Trophoblast cell (in vitro differentiated cells and primary cell): ENCODE results near the gene TMEM134.
A peak's percentile ranks its signal among the peaks of the same experiment; 100 is the strongest.
"Not testable (repeated sequence)": the region's sequence is repeated elsewhere in the genome, so short reads cannot be mapped to it uniquely, and the experiment has no call there.

Source experiments
- DNase-seq, 2 donors: peaks; one replicate each; pipeline ENCODE4 v3.0.0-alpha.2; 2016
- H2AFZ ChIP-seq: 2 replicates; pipeline ENCODE4 v1.6.1; 2013; ENCODE audit warnings: low read length, moderate library complexity, mild to moderate bottlenecking; ENCODE audit not compliant: insufficient read depth, poor library complexity
- H2AK5ac ChIP-seq: 2 replicates; pipeline ENCODE4 v1.6.1; 2013; ENCODE audit warnings: mild to moderate bottlenecking, low read length
- H2BK120ac ChIP-seq: 2 replicates; pipeline ENCODE4 v1.6.1; 2013; ENCODE audit warnings: low read length, mild to moderate bottlenecking, moderate library complexity; ENCODE audit not compliant: insufficient read depth, poor library complexity
- H2BK12ac ChIP-seq: 2 replicates; pipeline ENCODE4 v1.6.1; 2013; ENCODE audit warnings: mild to moderate bottlenecking, low read length, moderate library complexity
- H2BK5ac ChIP-seq: 2 replicates; pipeline ENCODE4 v1.6.1; 2013; ENCODE audit warnings: low read length, low read depth, moderate library complexity, mild to moderate bottlenecking; ENCODE audit not compliant: poor library complexity
- H3K14ac ChIP-seq: 2 replicates; pipeline ENCODE4 v1.6.1; 2013; ENCODE audit warnings: mild to moderate bottlenecking, low read length
- H3K18ac ChIP-seq: 2 replicates; pipeline ENCODE4 v1.6.1; 2013; ENCODE audit warnings: mild to moderate bottlenecking, low read length
- H3K23ac ChIP-seq: 2 replicates; pipeline ENCODE4 v1.6.1; 2013; ENCODE audit warnings: low read length
- H3K27ac ChIP-seq: 2 replicates; pipeline ENCODE4 v1.5.1; 2013; ENCODE audit warnings: low read depth, mild to moderate bottlenecking, inconsistent platforms, low read length, moderate library complexity
- H3K27me3 ChIP-seq: 2 replicates; pipeline ENCODE4 v1.6.1; 2013; ENCODE audit warnings: inconsistent platforms, mild to moderate bottlenecking, low read length, moderate library complexity; ENCODE audit not compliant: insufficient read depth
- H3K36me3 ChIP-seq, 2 experiments: 1 replicate in 1 of 2; 2 replicates in 1 of 2; pipeline ENCODE4 v1.6.1; 2013; ENCODE audit warnings: low read length in 2 of 2, mild to moderate bottlenecking in 2 of 2, moderate library complexity in 1 of 2; ENCODE audit not compliant: insufficient read depth in 2 of 2, control insufficient read depth in 1 of 2
- H3K4ac ChIP-seq: 2 replicates; pipeline ENCODE4 v1.6.1; 2013; ENCODE audit warnings: low read depth, mild to moderate bottlenecking, low read length, moderate library complexity
- H3K4me1 ChIP-seq, 2 experiments: 1 replicate in 1 of 2; 2 replicates in 1 of 2; pipeline ENCODE4 v1.6.1; 2013; ENCODE audit warnings: low read length in 2 of 2, mild to moderate bottlenecking in 2 of 2, moderate library complexity in 1 of 2; ENCODE audit not compliant: insufficient read depth in 2 of 2, control insufficient read depth in 1 of 2
- H3K4me2 ChIP-seq: 2 replicates; pipeline ENCODE4 v1.6.1; 2013; ENCODE audit warnings: inconsistent platforms, mild to moderate bottlenecking, low read length, moderate library complexity
- H3K4me3 ChIP-seq: 2 replicates; pipeline ENCODE4 v1.5.1; 2013; ENCODE audit warnings: mild to moderate bottlenecking, low read depth, low read length, inconsistent platforms
- H3K79me1 ChIP-seq: one replicate; pipeline ENCODE4 v1.6.1; 2013; ENCODE audit warnings: low read length
- H3K79me2 ChIP-seq: 2 replicates; pipeline ENCODE4 v1.6.1; 2013; ENCODE audit warnings: low read length, mild to moderate bottlenecking; ENCODE audit not compliant: control insufficient read depth, insufficient read depth, poor library complexity
- H3K9ac ChIP-seq: 2 replicates; pipeline ENCODE4 v1.6.1; 2013; ENCODE audit warnings: mild to moderate bottlenecking, low read length
- H3K9me3 ChIP-seq: 2 replicates; pipeline ENCODE4 v1.6.1; 2013; ENCODE audit warnings: low read depth, mild to moderate bottlenecking, control low read depth, inconsistent platforms, low read length; ENCODE audit not compliant: insufficient read depth
- H4K12ac ChIP-seq: 2 replicates; pipeline ENCODE4 v1.6.1; 2013; ENCODE audit warnings: low read depth, mild to moderate bottlenecking, low read length, moderate library complexity
- H4K8ac ChIP-seq: 2 replicates; pipeline ENCODE4 v1.6.1; 2013; ENCODE audit warnings: low read depth, mild to moderate bottlenecking, low read length, moderate library complexity
- H4K91ac ChIP-seq: one replicate; pipeline ENCODE4 v1.6.1; 2013; ENCODE audit warnings: low read depth, mild to moderate bottlenecking, low read length, moderate library complexity
- WGBS: extraction: QIAGEN DNeasy Blood & Tissue Kit; methylation state at CpG from one replicate; pipeline ENCODE4 v1.1.7; 2013; ENCODE audit warnings: missing lambda C conversion rate; ENCODE audit not compliant: insufficient read length, insufficient coverage; ENCODE audit errors: extremely low coverage; 5-methylcytosine and 5-hydroxymethylcytosine counted together

The TMEM134 gene

GRCh38 chr11:67466962-67467771 lies 1.9 kb downstream of the TMEM134 start:
- Histone ChIP-seq H3K18ac (no peak overlapping the region), H3K9ac (no peak overlapping the region), H3K79me1 (peaks cover 23% of the 10 kb centered on the region), H3K9me3 (peaks cover 2% of the 10 kb centered on the region), H3K27ac (no peak overlapping the region), H3K23ac (no peak overlapping the region), H3K27me3 (no peaks in the 10 kb centered on the region), H3K4me2 (no peak overlapping the region), H2BK5ac (no peak overlapping the region), H4K12ac (peak overlapping the region; percentile 22), H3K14ac (no peak overlapping the region), H2BK120ac (no peak overlapping the region), H3K36me3 (no peaks in the 10 kb centered on the region), H4K91ac (no peak overlapping the region), H3K4me1 (peaks cover 18 to 28% of the 10 kb centered on the region in 2 experiments), H2AFZ (no peak overlapping the region), H3K79me2 (peaks cover 15% of the 10 kb centered on the region), H2AK5ac (peak overlapping the region; percentile 27), H3K4ac (no peak overlapping the region), H4K8ac (no peak overlapping the region), H2BK12ac (no peak overlapping the region), H3K4me3 (no peak overlapping the region)
- DNase-seq: no peak
- no CpG with 5 or more reads among the region's 11 CpGs for WGBS

- H2AK5ac ChIP-seq: no peak overlapping the region
- no peak overlapping the region for H3K4me3 ChIP-seq
- H4K91ac ChIP-seq: no peak overlapping the region
- H3K23ac ChIP-seq: no peak overlapping the region
- H2AFZ ChIP-seq: no peak overlapping the region
- WGBS: no CpG with 5 or more reads among the region's 5 CpGs
- H3K27ac ChIP-seq: no peak overlapping the region
- H3K79me1 ChIP-seq: peaks cover 23% of the 10 kb centered on the region
- no peak overlapping the region for H3K4ac ChIP-seq
- no peak overlapping the region for H4K8ac ChIP-seq
- peaks cover 2% of the 10 kb centered on the region for H3K9me3 ChIP-seq
- no peak overlapping the region for H3K4me2 ChIP-seq
- H2BK12ac ChIP-seq: no peak overlapping the region
- H3K14ac ChIP-seq: no peak overlapping the region
- H3K79me2 ChIP-seq: peaks cover 15% of the 10 kb centered on the region
- no peak overlapping the region for H3K18ac ChIP-seq
- no peak overlapping the region for H2BK120ac ChIP-seq
- no peak overlapping the region for H4K12ac ChIP-seq
- H2BK5ac ChIP-seq: no peak overlapping the region
- H3K27me3 ChIP-seq: no peaks in the 10 kb centered on the region
- H3K4me1 ChIP-seq: peaks cover 18 to 28% of the 10 kb centered on the region in 2 experiments
- H3K36me3 ChIP-seq: no peaks in the 10 kb centered on the region
- no peak overlapping the region for H3K9ac ChIP-seq
- no peak for DNase-seq
Observed at GRCh38 chr11:67466367-67466766, 2.7 kb downstream of the TMEM134 start.

GRCh38 chr11:67465530-67465929 lies 3.5 kb downstream of the TMEM134 start:
- Histone ChIP-seq H3K27ac (peak overlapping the region; percentile 75), H3K4me3 (peak overlapping the region; percentile 31), H3K4me1 (peaks cover 18 to 28% of the 10 kb centered on the region in 2 experiments), H3K79me2 (peaks cover 15% of the 10 kb centered on the region), H2AK5ac (peak overlapping the region; percentile 33), H4K8ac (peak overlapping the region; percentile 46), H4K91ac (peak overlapping the region; percentile 90), H3K79me1 (peaks cover 23% of the 10 kb centered on the region), H3K4me2 (peak overlapping the region; percentile 86)
- H4K12ac ChIP-seq, H2BK12ac ChIP-seq, H3K23ac ChIP-seq, H2BK5ac ChIP-seq, H3K9ac ChIP-seq, H3K9me3 ChIP-seq, H2AFZ ChIP-seq, H2BK120ac ChIP-seq, H3K27me3 ChIP-seq, H3K14ac ChIP-seq, H3K4ac ChIP-seq, H3K18ac ChIP-seq, H3K36me3 ChIP-seq: not testable (repeated sequence)
- DNase-seq: peak; percentile 92 to 93
- no CpG with 5 or more reads among the region's 2 CpGs for WGBS

- Histone ChIP-seq H3K4ac (peak overlapping the region; percentile 59), H3K27me3 (no peaks in the 10 kb centered on the region), H2AFZ (peak overlapping the region; percentile 5), H3K27ac (peak overlapping the region; percentile 75), H3K79me2 (peaks cover 15% of the 10 kb centered on the region), H2BK120ac (peak overlapping the region; percentile 62), H4K91ac (peak overlapping the region; percentile 90), H4K8ac (peak overlapping the region; percentile 96), H3K18ac (peak overlapping the region; percentile 83), H3K4me1 (peaks cover 18 to 28% of the 10 kb centered on the region in 2 experiments), H3K4me3 (peak overlapping the region; percentile 84), H3K9me3 (no peaks in the 10 kb centered on the region), H2AK5ac (peak overlapping the region; percentile 33), H2BK12ac (no peak overlapping the region), H3K36me3 (no peaks in the 10 kb centered on the region), H3K14ac (peak overlapping the region; percentile 87), H3K23ac (no peak overlapping the region), H2BK5ac (peak overlapping the region; percentile 58), H3K4me2 (peak overlapping the region; percentile 86), H3K79me1 (peaks cover 23% of the 10 kb centered on the region), H4K12ac (peak overlapping the region; percentile 60), H3K9ac (peak overlapping the region; percentile 87)
- DNase-seq: peak; percentile 94 to 96
- no CpG with 5 or more reads among the region's 3 CpGs for WGBS
Observed at GRCh38 chr11:67465189-67465510, 3.9 kb downstream of the TMEM134 start.
